ENCODE results near the gene MCC.

DNA sequence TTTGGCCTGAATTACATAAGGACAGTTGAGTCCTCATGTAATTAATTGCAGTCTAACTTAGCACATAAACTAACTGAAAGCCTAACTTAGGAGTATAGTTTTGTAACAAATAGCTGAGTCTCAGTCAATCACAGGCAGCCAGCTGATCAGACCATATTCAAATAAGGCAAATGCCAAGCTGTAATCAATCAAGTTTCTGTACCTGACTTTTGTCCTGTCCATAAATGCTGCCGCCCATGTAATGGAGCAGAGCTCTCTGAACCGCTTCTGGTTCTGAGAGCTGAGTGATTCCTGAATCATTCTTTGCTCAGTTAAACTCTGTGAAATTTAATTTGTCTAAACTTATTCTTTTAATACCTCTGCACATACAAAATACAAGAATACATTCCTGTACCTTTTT is 158.3 kb downstream of the MCC start:
- TF ChIP-seq POLR2AphosphoS5 (IDR thresholded peaks at IDR 0.05; ENCODE audit: low read depth, low read length) = no peak
- TF ChIP-seq, protein P1, sequence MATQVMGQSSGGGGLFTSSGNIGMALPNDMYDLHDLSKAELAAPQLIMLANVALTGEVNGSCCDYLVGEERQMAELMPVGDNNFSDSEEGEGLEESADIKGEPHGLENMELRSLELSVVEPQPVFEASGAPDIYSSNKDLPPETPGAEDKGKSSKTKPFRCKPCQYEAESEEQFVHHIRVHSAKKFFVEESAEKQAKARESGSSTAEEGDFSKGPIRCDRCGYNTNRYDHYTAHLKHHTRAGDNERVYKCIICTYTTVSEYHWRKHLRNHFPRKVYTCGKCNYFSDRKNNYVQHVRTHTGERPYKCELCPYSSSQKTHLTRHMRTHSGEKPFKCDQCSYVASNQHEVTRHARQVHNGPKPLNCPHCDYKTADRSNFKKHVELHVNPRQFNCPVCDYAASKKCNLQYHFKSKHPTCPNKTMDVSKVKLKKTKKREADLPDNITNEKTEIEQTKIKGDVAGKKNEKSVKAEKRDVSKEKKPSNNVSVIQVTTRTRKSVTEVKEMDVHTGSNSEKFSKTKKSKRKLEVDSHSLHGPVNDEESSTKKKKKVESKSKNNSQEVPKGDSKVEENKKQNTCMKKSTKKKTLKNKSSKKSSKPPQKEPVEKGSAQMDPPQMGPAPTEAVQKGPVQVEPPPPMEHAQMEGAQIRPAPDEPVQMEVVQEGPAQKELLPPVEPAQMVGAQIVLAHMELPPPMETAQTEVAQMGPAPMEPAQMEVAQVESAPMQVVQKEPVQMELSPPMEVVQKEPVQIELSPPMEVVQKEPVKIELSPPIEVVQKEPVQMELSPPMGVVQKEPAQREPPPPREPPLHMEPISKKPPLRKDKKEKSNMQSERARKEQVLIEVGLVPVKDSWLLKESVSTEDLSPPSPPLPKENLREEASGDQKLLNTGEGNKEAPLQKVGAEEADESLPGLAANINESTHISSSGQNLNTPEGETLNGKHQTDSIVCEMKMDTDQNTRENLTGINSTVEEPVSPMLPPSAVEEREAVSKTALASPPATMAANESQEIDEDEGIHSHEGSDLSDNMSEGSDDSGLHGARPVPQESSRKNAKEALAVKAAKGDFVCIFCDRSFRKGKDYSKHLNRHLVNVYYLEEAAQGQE (IDR thresholded peaks at IDR 0.05; ENCODE audit: insufficient read depth in 1 of 2, low read depth in 2 of 2, low read length in 2 of 2) = no peak
